ENCODE data around the gene TMSB4X.

Gene TMSB4X

DNA sequence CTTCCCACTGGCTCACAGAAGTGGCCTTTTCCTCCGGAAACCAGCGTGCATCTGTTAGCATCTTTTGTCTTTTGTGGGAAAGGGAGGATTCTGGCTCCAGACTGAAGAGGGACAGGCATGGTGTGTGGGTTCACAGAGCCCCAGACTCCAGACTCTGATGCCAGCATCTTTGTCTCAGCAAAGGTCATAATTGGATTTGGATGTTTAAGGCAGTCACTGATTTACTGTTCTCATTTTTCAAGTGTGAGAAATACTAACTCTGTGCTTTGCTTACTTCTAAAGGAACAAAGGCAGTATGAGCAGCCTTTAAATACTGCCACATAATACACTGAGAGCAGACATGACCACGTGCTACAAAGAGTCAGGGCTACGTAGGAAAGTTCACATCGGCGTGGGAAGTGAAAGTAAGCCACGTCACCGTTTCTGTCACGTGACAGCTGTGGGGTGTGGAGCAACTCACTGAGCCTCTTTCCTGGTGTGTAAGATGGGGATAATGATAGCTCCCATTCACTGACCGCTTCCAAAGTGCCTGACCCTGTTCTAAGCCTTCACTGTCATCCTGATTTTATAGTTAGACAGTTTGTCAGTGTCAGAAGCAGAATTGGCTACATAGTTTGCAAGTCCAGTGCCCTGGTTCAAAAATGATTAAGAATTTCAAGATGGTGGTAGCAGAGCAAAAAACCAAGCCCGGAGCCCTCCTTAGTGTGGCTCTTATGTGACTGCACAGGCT lies 24.8 kb upstream of the TMSB4X start:
- H3K4me3 ChIP-seq (ENCODE audit: low read depth, low read length) = no peak overlapping the region

DNA sequence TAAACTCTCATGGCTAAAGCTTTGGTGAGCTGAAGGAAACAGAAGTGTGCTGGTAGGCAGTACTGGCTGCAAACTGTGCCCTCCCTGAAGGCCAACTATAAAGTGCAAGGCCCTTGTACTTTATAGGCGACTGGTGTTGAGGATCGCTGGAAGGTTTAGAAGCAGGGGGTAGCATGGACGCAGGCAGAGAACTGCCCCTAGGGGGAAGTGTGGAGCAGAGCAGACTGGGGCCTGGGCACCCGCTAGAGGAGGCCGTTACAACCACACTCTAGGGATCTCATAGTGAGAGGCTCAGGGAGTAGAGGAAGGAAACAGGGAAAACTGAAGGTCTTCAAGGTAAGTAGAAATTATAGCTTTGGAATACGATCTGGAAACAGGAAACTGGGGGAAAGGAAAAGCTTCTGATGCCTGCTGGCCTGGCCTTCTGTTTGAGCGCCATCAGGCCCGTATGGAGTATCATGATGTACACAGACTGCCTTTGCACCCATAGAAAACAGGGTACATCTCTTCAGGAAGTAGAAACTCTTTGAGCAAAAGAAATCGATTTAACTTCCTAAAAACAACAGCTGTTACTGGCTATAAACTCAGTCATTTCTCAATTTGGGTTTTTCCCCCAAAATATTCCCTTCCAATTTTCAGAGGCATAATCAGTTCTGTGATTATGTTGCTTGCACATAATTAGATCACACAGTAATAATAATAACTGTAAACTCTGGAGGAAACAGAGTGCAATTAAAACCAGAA lies 23.9 kb upstream of the TMSB4X start:
- H3K4me3 ChIP-seq (ENCODE audit: low read depth, low read length) = no peak overlapping the region
- no peak for TF ChIP-seq CTCF (IDR thresholded peaks at IDR 0.05; ENCODE audit: low read depth, low read length)

More for the DNA sequence above, 24.8 kb upstream of the TMSB4X start:
- no peak for TF ChIP-seq CTCF (IDR thresholded peaks at IDR 0.05; ENCODE audit: low read depth, low read length)

- no peak overlapping the region for H3K4me3 ChIP-seq (ENCODE audit: low read depth, low read length)
- TF ChIP-seq CTCF (IDR thresholded peaks at IDR 0.05; ENCODE audit: low read depth, low read length) = no peak
Measured at GRCh38 chrX:12951595-12951975, 23.3 kb upstream of the TMSB4X start.

DNA sequence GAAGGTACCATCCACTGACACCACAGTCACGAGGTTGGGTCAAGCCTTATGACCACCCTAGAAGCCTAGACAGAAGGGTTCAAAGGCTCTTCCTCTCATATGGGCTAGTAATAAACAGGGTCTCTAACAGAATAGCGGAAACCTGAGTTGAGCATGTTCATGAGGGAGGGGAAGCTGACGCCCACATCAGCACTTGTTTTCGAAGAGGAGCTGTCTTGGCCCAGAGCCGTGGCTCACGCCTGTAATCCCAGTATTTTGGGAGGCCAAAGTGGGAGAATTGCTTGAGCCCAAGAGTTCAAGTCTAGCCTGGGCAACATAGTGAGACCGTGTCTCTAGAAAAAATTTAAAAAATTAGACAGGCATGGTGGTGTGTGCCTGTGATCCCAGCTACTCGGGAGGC lies 21.5 kb upstream of the TMSB4X start:
- H3K4me3 ChIP-seq (ENCODE audit: low read depth, low read length) = no peak overlapping the region
- no peak for TF ChIP-seq CTCF (IDR thresholded peaks at IDR 0.05; ENCODE audit: low read depth, low read length)

DNA sequence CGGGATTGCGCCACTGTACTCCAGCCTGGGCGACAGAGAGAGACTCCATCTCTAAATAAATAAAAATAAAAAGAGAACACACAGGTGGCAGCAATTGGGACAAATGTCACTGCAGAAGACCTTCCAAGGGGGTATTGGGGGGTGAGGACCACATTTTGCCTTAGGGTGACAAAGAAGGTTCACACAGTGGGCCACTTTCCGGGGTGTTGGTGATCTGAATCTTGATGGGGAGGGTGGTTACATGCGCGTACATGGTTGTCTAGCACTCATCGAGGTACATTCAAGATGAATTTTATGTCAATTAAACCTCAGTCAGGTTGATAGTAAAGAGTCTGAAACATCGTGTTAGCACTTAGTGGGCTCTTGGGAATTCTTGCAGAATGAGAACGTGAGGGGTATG lies 20.5 kb upstream of the TMSB4X start:
- no peak overlapping the region for H3K4me3 ChIP-seq (ENCODE audit: low read depth, low read length)
- no peak for TF ChIP-seq CTCF (IDR thresholded peaks at IDR 0.05; ENCODE audit: low read depth, low read length)

DNA sequence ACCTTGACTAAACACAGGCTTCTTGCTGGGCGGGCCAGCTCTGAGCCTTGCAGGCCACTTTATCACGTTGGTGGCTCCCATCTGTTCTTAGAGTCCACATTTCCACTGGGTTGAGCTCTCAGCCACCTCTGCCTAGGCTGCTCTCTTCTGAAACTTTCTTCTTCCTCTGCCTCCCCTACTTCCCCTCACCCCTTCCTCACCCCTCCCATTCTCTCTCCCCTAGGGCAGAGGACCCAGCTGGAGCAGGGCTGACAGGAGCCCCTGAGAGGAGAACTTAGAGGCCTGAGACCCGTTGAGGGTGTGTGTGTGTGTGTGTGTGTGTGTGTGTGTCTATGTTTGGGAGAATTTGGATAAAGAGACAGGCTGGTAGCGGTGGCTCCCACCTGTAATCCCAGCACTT lies 19.9 kb upstream of the TMSB4X start:
- H3K4me3 ChIP-seq (ENCODE audit: low read depth, low read length) = no peak overlapping the region
- no peak for TF ChIP-seq CTCF (IDR thresholded peaks at IDR 0.05; ENCODE audit: low read depth, low read length)

Data from WI38 (cell line).